HG02973 (cell line): Measurements from ENCODE around the gene CNTNAP4.

Experiments used
- ATAC-seq: cut with Tn5 transposase; IDR thresholded peaks from one replicate; pipeline ENCODE4 v1.9.1; 2021; ENCODE audit warnings: moderate library complexity; ENCODE audit not compliant: unreplicated experiment

CNTNAP4 gene

DNA sequence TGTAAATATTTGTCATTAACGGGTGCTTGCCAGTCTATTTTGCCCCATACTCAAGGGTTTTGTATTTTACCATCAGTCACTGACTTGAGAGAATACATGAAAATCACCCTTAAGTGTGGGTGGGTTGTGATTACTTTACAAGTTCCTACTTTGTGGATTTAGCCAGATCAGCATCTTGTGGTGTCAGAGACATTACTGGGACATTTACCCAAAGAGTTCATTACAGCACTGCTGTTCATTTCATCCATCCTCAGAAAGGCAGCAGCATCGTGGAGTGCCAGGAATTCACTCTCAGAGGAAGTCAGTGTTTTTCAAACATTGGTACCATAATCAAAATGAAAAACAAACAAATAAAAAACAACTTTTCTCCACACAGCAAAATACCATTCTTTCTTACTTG is 110.8 kb downstream of the CNTNAP4 start:
- no peak for ATAC-seq

DNA sequence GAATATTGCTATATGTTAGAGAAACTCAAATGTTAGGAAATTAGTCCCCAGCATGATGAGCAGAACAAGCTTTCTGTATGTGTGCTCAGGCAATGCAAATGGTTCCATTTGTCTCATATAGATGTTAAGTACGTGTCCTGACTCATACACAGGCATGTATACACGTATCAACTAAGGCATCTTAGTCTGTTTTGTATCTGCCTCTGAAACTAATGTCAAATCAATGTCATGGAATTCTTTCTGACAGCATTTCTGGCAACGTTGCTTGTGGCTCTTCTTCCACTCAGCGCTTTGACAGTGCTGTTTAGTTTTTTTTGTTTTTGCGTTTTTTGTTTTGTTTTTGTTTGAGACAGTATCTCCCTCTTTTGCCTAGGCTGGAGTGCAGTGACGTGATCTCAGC is 111.9 kb downstream of the CNTNAP4 start:
- no peak for ATAC-seq

DNA sequence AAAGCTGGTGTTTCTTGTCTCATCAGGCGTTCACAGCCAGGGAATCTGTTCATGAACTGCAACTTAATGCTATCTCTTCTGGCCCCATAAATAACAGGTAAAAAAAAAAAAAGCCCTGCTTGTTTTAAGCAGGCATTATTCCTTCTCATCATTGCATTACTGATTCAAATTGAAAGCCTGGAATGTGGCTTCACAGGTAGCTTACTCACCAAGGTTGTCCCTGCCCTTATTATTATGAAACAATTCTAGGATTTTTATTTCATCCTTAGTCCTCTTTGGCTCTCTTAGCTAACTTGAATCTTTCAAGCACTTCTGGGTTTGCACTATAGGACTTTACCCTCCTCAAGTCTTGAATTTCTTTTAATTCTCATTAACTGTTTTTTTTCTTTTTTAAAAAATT is 113.3 kb downstream of the CNTNAP4 start:
- no peak for ATAC-seq

DNA sequence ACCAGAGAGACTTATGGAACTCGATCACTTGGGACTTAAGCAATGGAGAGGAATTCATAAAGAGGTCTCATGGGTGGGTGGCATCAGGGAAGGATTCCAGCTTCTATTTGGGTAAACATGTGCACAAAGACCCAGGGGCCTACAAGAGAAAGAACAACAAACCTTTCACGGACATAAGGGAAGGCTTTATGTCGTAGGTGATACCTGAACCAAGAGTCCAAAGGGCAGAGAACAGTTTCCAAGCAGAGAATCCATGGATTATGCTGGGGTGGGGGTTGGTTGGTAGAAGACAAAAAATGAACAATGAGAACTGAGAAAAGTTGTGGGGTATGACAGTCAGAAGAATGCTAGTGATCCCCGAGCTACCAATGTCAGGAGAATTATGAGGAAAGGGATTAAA is 119.8 kb downstream of the CNTNAP4 start:
- ATAC-seq, result no peak

DNA sequence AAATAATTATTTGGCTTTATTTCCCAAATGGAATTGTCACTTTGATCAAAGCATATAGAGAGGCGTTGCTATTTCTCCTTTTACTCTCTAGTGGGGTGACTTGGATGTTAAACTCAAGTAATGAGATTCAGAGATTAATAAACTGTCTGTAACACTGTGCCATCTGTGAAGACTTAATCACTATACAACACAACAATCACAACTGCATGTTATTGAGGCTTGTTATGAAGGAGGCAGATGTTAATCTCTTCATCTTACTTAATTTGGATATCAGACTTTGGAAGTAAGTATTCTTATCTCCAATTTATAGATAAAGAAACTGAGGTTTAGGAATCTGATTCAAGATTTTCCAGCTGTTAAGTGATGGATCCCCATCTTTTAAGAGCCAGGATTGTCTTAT is 132.5 kb downstream of the CNTNAP4 start:
- ATAC-seq, result no peak

DNA sequence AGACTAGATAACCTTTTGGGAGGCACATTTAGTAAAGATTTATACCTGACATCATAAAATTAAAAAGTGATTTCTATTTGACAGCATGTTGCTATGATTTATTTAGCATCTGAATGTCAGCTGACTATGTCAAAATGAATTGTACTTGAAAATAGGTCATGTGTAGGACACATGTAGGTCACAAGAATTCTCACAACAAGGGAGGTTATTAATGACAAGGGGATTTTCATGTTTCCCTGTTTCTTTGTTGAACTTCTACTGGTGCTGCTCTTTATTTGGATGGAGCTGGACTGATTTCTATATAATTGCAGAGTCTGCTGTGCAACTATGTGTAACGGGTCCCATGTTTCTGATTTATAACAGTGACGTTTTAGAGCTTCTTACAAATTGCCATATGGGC is 144.4 kb downstream of the CNTNAP4 start:
- ATAC-seq, result no peak

DNA sequence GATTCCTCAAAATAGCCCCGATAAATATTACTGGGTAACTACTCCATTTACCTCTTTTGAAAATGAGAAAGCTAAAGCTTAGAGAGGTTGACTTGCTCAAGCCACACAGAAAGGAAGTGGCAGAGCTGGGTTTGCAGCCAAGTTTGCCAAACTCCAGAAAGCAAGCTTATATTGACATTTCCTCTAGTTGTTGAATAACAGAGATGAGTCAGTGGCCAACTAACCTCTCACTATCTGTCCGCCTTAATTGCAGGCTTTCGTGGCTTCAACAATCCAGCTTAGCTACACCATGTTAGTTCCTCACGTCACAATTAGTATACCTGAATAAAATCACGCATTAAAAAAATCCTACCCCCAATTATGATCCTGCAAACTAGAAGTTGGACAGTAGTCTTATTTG is 151.7 kb downstream of the CNTNAP4 start:
- ATAC-seq, result no peak

DNA sequence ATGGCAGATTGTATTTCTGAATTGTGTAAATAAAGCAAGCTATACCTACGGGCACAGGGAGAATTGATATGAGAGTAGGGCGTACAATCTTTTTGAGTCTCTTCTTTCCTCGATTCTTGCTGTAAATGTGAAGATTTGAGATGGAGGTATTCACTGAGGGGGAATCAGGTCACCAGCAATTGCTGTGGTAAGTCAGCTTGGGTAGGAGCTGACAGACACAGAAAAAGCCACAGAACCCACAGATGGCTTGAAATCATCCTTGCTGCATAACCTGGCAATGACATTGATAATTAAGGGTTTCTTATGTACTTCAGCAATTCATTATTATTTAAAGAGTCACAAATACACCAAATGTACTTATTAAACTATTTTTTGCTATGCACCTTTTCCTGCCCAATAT is 164.2 kb downstream of the CNTNAP4 start:
- ATAC-seq, result no peak

DNA sequence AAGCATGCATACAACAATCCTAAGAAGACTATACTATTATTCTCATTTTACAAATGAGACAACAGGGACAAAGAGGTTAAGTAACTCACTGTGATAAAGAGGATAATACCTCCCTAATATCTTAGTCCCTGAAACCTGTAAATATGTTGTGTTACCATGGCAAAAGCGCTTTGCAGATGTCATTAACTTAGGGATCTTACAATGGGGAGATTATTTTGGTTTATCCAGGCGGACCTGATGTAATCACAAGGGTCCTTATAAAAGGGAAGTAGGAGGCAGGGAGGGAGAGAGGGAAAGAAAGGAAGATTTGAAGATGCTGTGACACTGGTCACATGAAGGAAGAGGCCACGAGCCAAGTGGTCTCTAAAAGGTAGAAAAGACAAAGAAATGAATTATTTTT is 164.7 kb downstream of the CNTNAP4 start:
- ATAC-seq, result no peak

DNA sequence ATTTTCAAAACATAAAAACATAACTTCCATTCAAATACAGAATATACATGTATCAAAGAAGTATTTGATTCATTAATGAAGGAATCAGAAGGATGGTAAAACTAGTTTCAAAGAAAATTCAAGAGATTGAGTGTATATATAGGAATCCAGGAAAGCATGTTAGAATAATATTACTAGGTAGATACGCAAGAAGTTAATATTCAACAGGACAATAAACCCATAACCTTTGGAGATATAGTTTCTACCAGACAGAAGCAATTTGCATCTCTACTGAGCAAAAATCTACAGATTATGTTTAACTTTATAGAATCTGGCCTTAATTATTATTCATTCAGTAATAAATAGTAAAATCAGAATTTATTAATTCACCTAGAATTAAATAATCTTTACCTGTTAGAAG is 166.8 kb downstream of the CNTNAP4 start:
- no peak for ATAC-seq

DNA sequence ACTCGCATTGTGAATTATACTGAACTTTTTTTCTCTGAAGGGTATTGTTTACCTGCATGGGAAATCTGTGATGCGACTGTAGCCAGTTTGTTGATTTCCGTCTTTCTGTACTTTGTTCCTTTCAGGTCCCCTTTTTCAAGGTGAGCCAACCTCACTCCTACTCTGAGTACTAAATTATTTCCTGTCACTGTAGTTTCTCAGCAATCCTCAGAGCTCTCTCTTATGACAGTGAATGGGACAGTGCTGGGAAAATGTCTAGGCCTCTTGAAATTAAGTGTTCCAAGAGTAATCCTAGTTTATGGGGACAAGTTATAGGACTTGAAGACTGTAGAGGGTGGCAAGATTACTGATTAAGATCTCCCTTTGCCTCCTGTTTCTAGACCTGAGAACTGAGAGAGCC is 167.6 kb downstream of the CNTNAP4 start:
- ATAC-seq, result no peak

DNA sequence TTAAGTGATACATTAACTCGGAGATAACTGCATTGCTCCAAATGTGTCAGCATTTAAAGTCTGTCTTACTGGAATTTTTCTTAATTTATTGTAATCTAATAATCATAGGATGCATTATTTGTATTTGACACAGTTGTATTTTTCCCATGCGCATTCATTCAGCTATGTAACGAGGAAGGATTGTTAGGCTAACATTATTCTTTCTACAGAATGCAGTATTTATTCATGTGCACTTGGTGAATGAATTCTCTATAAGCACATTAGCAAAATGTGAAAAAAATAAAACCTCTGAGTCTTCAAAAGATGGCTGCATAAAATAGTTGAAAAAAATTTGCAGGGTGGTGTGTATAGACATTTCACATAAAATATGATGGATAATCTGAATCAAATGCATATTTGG is 168.6 kb downstream of the CNTNAP4 start:
- no peak for ATAC-seq

DNA sequence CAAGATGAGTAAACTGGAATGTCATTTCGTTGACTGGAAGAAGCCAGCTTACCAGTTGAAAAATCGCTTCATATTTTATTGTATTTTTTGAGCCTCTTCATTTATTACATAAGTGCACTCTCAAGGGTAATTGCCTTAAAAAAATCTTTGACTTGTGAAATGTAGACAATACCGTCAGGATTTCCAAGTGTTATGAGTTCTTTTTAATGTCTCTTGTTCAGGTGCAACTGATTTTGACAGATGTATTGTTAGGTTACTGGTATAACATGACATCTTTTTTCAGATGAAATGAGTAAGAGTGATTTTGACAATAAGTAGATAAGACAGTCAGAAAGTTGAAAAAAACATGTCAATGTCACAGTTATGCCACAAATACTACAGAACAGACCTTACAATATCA is 169.1 kb downstream of the CNTNAP4 start:
- ATAC-seq, result no peak

DNA sequence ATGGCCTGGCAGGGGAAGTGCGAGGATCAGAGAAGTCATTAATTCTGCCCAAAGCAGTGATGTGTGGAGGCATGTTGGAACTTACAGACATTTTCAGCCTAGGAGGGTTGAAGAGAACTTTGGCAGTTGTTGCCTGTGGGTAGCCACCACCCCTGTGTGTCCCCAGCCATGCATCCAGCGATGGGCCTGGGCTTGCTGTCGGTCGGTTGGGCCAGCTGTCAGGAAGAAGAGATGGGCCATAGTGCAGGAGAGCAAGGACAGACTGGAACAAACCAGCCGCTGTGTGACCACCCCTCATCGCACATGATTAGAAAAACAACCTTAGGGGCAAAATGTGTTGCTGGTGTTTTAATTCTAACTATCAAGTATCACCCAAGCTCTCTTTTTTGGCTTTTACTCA is 173.7 kb downstream of the CNTNAP4 start:
- ATAC-seq, result no peak

DNA sequence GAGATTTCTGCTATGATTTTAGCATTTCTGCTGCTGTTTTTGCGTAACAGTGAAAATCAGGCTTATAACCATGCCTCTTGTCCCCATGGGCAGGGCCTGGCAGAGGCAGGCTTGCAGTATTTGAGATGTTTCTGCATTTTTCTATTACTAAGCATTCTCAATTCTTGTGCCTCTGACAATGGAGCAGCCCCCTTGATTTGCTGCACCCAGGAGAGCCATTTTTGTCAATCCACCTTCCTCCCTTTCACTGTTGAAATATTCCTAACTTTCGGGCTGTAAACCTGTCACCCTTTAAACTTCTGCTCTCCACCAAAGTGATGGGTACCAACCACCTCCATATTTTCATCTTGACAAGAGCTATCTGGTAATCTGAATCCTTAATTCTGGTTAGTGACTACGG is 178.1 kb downstream of the CNTNAP4 start:
- ATAC-seq, result no peak

DNA sequence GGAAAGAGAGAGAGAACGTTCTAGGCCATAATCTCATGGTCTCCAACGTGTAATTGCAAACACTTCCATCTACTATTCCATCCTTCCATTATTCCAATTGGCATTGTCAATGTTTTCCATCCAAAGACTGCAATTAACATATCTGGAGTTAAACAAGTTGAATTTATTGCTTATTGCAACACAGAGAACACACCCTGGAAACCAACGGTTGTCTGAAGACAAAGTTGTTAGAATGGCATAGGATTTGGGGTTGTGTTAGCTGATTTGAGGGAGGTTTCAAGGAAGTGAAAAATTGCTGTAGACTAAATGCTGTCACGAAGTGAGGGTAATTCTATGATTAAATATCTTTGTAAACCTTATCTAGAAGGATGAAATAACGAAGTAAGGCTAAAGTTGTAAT is 178.8 kb downstream of the CNTNAP4 start:
- no peak for ATAC-seq

DNA sequence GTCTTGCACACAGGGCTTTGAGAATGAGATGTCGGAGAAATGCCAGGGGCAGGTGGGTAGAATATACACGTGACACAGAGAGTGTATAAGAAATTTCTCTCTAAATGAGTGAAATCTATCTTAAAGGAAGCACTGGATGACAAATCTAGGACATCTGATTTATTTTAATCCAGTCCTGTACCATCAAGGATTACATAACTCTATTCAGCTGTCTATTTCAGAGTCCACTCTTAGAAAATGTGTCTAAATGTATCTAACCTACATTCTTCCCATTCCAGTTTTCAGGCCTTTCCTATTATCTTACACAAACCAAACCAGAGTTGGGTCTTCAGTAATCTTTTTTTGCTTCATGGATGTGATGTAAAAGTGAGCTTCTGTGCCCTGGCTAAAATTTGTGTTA is 181.9 kb downstream of the CNTNAP4 start:
- ATAC-seq, result no peak

DNA sequence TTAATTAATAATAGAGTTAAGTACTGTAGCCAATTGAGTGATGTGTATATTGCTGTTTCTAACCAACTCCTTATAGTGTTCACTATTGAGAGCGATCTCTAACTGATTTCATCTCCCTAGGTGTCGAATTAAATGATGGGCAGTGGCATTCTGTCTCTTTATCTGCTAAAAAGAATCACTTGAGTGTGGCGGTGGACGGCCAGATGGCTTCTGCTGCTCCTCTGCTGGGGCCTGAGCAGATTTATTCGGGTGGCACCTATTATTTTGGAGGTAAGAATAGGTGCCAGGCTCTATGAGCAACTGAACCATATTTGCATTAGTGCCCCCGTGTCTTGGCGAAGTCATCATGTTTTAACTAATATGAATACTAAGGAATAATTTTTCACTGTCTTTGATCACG is 184.6 kb downstream of the CNTNAP4 start:
- ATAC-seq, result no peak

DNA sequence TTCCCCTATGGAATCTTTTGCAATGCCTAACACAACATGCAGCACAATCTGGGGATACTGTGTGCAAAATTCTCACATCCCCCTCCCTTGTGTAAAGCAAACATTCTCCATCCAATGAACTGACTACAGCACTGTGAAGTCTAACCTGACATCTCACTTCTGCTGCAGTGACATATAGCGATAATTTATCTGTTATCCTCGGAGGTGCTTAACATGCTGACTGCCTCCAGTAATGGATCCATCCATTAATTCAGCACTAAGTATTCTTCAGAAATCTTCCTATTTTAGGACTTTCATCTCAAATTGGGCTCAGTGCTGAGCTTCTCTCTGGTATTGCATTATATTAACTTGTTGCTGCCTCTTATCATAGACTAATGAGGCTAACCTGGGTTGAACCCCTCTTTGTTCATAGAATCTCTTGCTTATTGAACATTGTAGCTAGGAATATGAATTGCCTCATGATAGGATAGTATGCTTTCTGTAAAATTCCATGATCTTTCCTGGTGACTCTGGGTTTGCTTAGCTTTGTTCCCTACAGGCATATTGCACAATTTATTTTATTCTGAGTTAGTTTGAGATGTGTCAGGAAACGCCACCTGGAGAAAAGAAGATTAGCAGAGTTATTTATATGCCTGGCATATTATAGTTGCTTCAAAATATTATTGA is 187.9 kb downstream of the CNTNAP4 start:
- ATAC-seq, result no peak

DNA sequence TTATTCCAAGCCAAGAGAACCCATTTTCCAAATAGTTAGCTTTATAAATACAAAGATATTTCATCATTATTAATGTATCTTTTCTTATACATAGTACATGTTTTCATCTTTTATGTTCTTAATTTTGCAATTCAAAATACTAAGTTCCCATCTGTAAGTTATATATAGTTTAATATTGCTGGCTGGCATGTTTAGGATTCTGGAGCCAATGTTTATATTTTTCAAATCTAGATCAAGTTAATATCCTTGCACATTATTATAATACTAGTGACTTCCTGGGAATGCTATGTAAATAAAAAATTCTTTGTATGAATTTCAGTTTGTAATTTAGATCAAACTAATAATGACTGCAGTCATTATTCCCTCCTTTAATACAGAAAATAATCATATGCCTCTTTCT is 189.7 kb downstream of the CNTNAP4 start:
- no peak for ATAC-seq

DNA sequence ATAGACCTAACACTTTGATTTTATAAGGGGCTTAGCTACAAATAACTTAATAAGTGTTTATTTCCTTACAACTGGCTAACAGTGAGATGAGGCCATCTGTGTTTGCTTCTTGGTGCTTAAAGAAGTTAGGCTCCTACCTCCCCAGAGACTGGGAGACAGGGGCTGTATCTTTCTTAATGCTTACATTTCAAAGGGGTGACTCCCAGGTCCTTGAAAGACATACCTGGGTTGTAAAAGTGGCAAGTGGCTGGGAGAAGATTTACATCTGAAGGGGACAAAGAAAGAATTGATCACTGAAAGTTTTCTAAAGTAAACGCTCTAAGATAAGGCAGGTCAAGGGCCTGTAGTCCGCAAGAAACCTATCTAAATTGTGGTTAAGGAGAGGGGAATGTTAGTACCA is 196.8 kb downstream of the CNTNAP4 start:
- no peak for ATAC-seq

DNA sequence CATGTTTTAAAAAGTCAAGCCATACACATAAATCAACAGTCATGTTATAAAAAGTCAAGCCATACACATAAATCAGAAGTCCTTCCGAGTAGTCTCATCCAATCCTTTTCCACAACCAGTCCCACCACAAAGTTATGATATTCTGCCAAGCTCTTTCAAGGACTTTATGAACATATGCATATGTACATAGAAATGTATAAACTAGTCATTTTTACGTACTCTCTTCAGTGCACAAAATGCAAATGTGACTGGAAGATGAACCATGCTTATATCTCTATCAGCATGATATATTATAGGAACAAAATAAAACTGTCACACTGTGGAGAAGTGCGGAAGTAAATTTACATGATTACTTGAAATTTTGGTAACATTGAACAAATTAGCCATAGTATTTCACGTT is 200.9 kb downstream of the CNTNAP4 start:
- ATAC-seq, result no peak

DNA sequence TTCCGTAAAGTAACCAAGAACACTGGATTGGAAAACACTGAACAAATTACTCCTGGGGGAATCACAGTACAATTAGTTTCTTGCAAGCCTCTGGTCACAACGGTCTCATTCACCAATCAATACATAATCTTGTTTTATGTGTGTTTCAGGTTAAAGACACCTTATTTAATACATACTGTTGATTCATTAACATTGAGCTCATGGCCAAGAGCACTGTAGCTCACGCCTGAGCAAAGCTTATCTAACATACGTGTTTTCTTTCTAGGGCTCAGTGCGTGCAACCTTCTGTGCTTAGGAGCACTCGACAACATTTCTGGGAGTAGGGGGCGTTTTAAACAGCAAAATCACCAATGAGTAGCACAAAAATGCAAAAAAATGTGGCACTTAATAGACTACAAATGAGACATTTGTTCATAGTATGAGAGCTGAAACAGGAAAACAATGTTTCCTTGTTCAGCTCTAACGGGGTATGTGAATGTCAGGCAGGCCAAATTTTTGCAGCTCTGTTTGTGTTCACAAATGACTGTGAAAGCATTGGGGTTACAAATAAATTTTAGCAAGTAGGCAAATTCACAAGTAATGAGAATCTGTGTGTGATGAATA is 206.2 kb downstream of the CNTNAP4 start:
- ATAC-seq, result no peak
